Measurements from ENCODE around the gene ELK3. TPM values are rescaled to one million over a fixed set of nuclear protein-coding genes. Genes with fewer than 3 reads are reported as not detected.

ELK3 gene
- total RNA-seq, 1 experiment from 2014 or later: 9.4 TPM

GRCh38 chr12:96230646-96231045 lies 36.5 kb downstream of the ELK3 start:
- H3K23ac ChIP-seq (ENCODE audit: insufficient read length, low read depth, low read length): no peak overlapping the region
- H3K4me3 Mint-ChIP-seq: no peak overlapping the region
- H3K9ac ChIP-seq (ENCODE audit: extremely low read depth, insufficient read length, low read length): no peak overlapping the region
- no peaks in the 10 kb centered on the region for H4K20me1 ChIP-seq (ENCODE audit: control insufficient read depth, insufficient read depth, insufficient read length)
- H3K79me2 ChIP-seq (ENCODE audit: insufficient read depth, low read length): no peaks in the 10 kb centered on the region
- DNase-seq: no peak
- H2BK5ac ChIP-seq (ENCODE audit: insufficient read length, low read length): no peak overlapping the region
- no peak overlapping the region for H3K14ac ChIP-seq (ENCODE audit: insufficient read depth, low read length)
- H2BK12ac ChIP-seq (ENCODE audit: insufficient read length, low read depth, low read length): no peak overlapping the region
- no peaks in the 10 kb centered on the region for H3K79me1 ChIP-seq (ENCODE audit: insufficient read depth, low read depth, low read length, poor library complexity, severe bottlenecking)
- H2BK20ac ChIP-seq (ENCODE audit: low read depth, low read length, poor library complexity, severe bottlenecking): no peak overlapping the region
- no peak overlapping the region for H3K27ac ChIP-seq (ENCODE audit: insufficient read length, low read depth, low read length)
- no CpG with 5 or more reads among the region's 13 CpGs for WGBS (ENCODE audit: extremely low coverage, insufficient read length, low lambda C conversion rate)
- H3K18ac ChIP-seq (ENCODE audit: insufficient read length, low read depth, low read length): no peak overlapping the region
- H3K4me1 Mint-ChIP-seq: peaks cover 8 to 11% of the 10 kb centered on the region in 2 experiments
- H3K4me1 ChIP-seq (ENCODE audit: insufficient read depth, low read length): no peaks in the 10 kb centered on the region
- no peak overlapping the region for H4K5ac ChIP-seq (ENCODE audit: insufficient read length, low read depth, low read length)
- TF ChIP-seq, protein P1, sequence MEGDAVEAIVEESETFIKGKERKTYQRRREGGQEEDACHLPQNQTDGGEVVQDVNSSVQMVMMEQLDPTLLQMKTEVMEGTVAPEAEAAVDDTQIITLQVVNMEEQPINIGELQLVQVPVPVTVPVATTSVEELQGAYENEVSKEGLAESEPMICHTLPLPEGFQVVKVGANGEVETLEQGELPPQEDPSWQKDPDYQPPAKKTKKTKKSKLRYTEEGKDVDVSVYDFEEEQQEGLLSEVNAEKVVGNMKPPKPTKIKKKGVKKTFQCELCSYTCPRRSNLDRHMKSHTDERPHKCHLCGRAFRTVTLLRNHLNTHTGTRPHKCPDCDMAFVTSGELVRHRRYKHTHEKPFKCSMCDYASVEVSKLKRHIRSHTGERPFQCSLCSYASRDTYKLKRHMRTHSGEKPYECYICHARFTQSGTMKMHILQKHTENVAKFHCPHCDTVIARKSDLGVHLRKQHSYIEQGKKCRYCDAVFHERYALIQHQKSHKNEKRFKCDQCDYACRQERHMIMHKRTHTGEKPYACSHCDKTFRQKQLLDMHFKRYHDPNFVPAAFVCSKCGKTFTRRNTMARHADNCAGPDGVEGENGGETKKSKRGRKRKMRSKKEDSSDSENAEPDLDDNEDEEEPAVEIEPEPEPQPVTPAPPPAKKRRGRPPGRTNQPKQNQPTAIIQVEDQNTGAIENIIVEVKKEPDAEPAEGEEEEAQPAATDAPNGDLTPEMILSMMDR (conservative IDR thresholded peaks at IDR 0.05): no peak
- no peaks in the 10 kb centered on the region for H3K27me3 ChIP-seq (ENCODE audit: insufficient read depth, low read length)
- H3K27me3 Mint-ChIP-seq (ENCODE audit: low read depth): no peaks in the 10 kb centered on the region
- H2AK5ac ChIP-seq (ENCODE audit: insufficient read length, low read length): no peak overlapping the region
- H3K36me3 Mint-ChIP-seq (ENCODE audit: insufficient read depth in 1 of 3, low read depth in 3 of 3): no peaks in the 10 kb centered on the region
- no peak overlapping the region for H3K4me2 ChIP-seq (ENCODE audit: insufficient read depth, insufficient read length, low read length)
- H3K9me3 ChIP-seq (ENCODE audit: control insufficient read depth, low read depth, low read length): no peaks in the 10 kb centered on the region
- no peak overlapping the region for H4K8ac ChIP-seq (replicated peaks; ENCODE audit: insufficient read length, low read depth, low read length)
- H2BK120ac ChIP-seq (ENCODE audit: low read depth, low read length, poor library complexity, severe bottlenecking): no peak overlapping the region
- no peak overlapping the region for H3T11ph ChIP-seq (ENCODE audit: low read length)
- H2BK15ac ChIP-seq (ENCODE audit: low read depth, low read length): no peak overlapping the region
- H4K91ac ChIP-seq (ENCODE audit: insufficient read length, low read depth, low read length): no peak overlapping the region
- H3K27ac Mint-ChIP-seq: peak overlapping the region in 1 of 3 experiments; percentile 37; a peak in 1 of 7 replicates
- no peak overlapping the region for H3K4ac ChIP-seq (ENCODE audit: low read depth, low read length)
- no peak overlapping the region for H3K56ac ChIP-seq (ENCODE audit: insufficient read length, low read depth, low read length)
- no peak overlapping the region for H2AFZ ChIP-seq (ENCODE audit: low read length)
- H3K9me3 Mint-ChIP-seq: no peaks in the 10 kb centered on the region
- peaks cover 3% of the 10 kb centered on the region for H3K23me2 ChIP-seq (ENCODE audit: insufficient read length, low read depth, low read length, poor library complexity, severe bottlenecking)

Data from H9 (cell line).